SK-N-MC (cell line): ENCODE results near the gene SELENOV.
A peak's percentile ranks its signal among the peaks of the same experiment; 100 is the strongest.

Experiments used
- DNase-seq: peaks from one replicate; pipeline ENCODE4 v3.0.0-alpha.2; 2011; ENCODE audit warnings: low read depth, low spot score
- H3K27ac ChIP-seq: fragments of 200-600 bp; sonication (generic); 2 replicates; pipeline ENCODE4 v1.5.1; 2016; ENCODE audit warnings: mixed run types
- H3K36me3 ChIP-seq: fragments of 200-600 bp; sonication (generic); 2 replicates; pipeline ENCODE4 v1.6.1; 2017; ENCODE audit warnings: antibody characterized with exemption, low read length, mixed read lengths; ENCODE audit not compliant: insufficient read depth
- H3K4me3 ChIP-seq: fragments of 200-600 bp; sonication (generic); 2 replicates; pipeline ENCODE4 v1.5.1; 2016
- H3K9ac ChIP-seq: fragments of 200-600 bp; sonication (generic); 2 replicates; pipeline ENCODE4 v1.8.0; 2017; ENCODE audit warnings: mixed run types, mixed read lengths; ENCODE audit not compliant: insufficient read length
- H3K9me3 ChIP-seq: fragments of 200-600 bp; sonication (generic); 2 replicates; pipeline ENCODE4 v1.6.1; 2017; ENCODE audit warnings: low read depth, mild to moderate bottlenecking, antibody characterized with exemption, low read length, moderate library complexity, mixed read lengths
- EZH2 ChIP-seq: fragments of 200-600 bp; sonication (generic); IDR thresholded peaks from one replicate; pipeline ENCODE4 v1.6.1; 2017; ENCODE audit warnings: antibody characterized with exemption
- FOXP2 ChIP-seq: optimal IDR thresholded peaks from 2 replicates; pipeline ENCODE3; 2011; ENCODE audit warnings: mild to moderate bottlenecking, moderate library complexity; ENCODE audit not compliant: insufficient read depth; ENCODE audit errors: extremely low read length, control extremely low read depth
- POLR2AphosphoS5 ChIP-seq: IDR thresholded peaks from 2 replicates; pipeline ENCODE4 v1.6.1; 2012; ENCODE audit warnings: mild to moderate bottlenecking, low read depth, low read length, borderline replicate concordance

Gene SELENOV

DNA sequence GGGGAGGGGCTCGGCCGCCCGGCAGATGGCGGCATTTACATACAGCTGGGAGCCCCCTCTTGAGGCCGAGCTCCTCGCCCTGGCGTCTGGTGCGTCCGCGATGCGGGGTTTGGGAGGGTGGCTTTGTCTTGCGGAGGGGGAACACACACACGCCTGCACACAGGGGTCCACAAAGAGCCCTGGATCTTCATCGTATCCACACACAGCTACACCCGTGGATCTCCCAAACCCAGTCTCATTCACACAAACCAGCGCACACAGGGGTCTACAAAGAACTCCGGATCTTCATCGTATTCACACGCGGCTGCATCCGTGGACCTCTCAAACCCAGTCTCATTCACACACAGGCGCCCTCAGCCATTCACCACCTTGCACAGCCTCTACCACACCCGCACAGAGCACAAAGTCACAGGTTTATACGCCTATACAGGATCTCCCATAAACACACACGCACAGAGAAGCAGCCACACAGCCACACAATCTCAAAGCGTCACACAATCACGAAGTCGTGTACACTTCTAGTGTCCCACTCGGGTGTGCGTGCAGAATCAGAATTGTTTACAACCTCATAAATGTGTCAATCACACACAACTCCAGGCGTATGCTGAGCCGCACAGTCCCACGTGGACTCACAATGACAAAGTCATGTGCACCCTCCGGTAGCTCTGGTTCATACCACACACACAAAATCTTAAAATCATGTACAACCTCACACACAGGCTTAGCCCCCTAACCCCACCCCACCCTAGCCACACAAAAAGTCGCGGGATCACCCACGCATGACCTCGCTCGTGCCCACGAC, 16.7 kb upstream of the SELENOV start:
- no peaks in the 10 kb centered on the region for H3K9me3 ChIP-seq
- peak overlapping the region; percentile 68 for H3K9ac ChIP-seq
- TF ChIP-seq POLR2AphosphoS5: no peak
- TF ChIP-seq FOXP2: no peak
- TF ChIP-seq EZH2: no peak
- DNase-seq: no peak
- no peaks in the 10 kb centered on the region for H3K36me3 ChIP-seq
- peak overlapping the region; percentile 90 for H3K4me3 ChIP-seq
- no peak overlapping the region for H3K27ac ChIP-seq

DNA sequence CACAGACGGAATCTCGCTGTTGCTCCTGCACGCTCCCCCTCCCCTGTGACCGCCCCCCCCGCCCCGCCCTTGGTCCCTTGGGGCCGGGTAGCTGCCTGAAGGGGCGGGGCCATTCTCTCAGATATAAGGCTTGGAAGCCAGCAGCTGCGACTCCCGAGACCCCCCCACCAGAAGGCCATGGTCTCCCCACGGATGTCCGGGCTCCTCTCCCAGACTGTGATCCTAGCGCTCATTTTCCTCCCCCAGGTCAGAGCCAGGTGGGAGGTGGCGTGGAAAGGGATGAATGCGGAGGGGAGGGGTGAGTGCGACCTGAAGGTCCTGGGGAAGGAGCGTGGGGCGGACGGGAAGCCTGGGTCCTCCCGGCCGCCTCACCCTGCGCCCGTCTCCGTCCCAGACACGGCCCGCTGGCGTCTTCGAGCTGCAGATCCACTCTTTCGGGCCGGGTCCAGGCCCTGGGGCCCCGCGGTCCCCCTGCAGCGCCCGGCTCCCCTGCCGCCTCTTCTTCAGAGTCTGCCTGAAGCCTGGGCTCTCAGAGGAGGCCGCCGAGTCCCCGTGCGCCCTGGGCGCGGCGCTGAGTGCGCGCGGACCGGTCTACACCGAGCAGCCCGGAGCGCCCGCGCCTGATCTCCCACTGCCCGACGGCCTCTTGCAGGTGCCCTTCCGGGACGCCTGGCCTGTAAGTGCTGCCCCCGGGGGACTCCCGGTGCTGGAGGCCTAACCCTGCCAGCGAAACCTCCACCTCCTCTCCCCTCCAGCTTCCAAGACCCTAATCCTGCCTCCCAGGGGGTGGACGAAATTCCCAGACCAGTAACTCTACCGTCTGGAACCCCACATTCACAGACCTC, 15.9 kb upstream of the SELENOV start, which contains the start of gene DLL3:
TSS of gene DLL3 (plus strand) at position 150 of the 845 bp plus-strand sequence. CDS start at position 178, 28 bp downstream.
- peak within 1 kb of the TSS; percentile 68 for H3K9ac ChIP-seq
- H3K4me3 ChIP-seq: peak within 1 kb of the TSS; percentile 90
- no peaks in the 10 kb centered on the region for H3K9me3 ChIP-seq
- TF ChIP-seq POLR2AphosphoS5 (peak; percentile 47; the same call in 1 of the 2 replicates), EZH2 (no peak)
- DNase-seq: no peak
- H3K36me3 ChIP-seq: no peaks in the 10 kb centered on the region
- no peak within 1 kb of the TSS for H3K27ac ChIP-seq

DNA sequence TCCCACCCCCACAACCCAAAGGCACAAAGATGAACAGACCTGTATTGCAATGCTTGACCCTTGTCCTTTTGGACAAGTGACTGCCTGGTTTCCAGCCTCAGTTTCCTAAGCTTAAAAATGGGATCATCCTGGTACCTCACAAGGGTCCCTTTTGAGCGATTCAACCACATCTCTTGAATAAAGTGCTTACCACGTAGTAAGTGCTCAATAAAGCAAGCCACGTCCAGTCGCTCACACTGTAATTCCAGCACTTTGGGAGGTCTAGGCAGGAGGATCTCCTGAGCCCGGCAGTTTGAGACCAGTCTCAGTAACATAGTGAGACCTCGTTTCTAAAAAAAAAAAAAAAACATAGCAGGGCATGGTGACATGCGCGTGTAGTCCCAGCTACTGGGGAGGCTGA, 15.0 kb upstream of the SELENOV start:
- DNase-seq: no peak
- no peaks in the 10 kb centered on the region for H3K36me3 ChIP-seq
- H3K9ac ChIP-seq: no peak overlapping the region
- no peak overlapping the region for H3K27ac ChIP-seq
- no peak overlapping the region for H3K4me3 ChIP-seq
- TF ChIP-seq FOXP2: no peak
- TF ChIP-seq POLR2AphosphoS5: no peak
- TF ChIP-seq EZH2: no peak
- H3K9me3 ChIP-seq: no peaks in the 10 kb centered on the region

DNA sequence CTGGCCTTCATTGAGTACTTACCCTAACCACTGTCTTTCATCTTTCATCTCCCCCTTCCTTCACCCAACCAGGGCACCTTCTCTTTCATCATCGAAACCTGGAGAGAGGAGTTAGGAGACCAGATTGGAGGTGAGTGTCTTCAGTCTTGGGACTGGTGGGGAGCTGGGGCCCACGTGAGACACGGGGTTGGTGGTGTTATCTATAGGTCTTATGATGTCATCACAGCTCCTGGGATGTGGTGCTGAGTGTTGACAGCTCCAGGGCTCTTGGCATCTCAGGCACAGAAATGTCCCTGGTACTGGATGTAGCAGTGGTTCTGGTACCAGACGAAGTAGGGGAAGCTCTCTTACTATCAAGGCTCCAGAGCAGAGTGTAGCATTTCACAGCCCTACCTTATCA, 14.4 kb upstream of the SELENOV start:
- TF ChIP-seq FOXP2: no peak
- TF ChIP-seq EZH2: no peak
- TF ChIP-seq POLR2AphosphoS5: no peak
- H3K4me3 ChIP-seq: no peak overlapping the region
- DNase-seq: no peak

DNA sequence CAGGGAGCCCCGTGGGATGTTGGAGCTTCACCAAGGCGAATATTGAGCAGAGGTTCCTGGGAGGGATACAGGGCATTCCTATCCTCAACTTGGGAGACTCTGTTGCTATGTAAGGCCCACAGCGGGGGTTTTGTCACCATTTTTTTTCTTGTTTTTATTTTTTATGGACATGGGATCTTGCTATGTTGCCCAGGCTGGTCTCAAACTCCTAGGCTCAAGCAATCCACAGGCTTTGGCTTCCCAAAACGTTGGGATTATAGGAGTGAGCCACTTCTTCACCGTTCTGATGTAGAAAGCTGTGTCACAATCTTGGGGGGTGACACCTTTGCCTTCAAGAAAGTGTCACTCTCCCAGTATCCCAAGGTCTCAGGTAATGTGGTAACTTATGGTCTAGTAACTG, 13.6 kb upstream of the SELENOV start:
- Histone ChIP-seq H3K4me3 (no peak overlapping the region), H3K9me3 (no peaks in the 10 kb centered on the region), H3K27ac (no peak overlapping the region), H3K9ac (no peak overlapping the region), H3K36me3 (no peaks in the 10 kb centered on the region)
- no peak for TF ChIP-seq EZH2
- TF ChIP-seq POLR2AphosphoS5: no peak
- TF ChIP-seq FOXP2: no peak
- DNase-seq: no peak

More for the DNA sequence above, 14.4 kb upstream of the SELENOV start:
- H3K9ac ChIP-seq: no peak overlapping the region
- no peaks in the 10 kb centered on the region for H3K9me3 ChIP-seq
- H3K36me3 ChIP-seq: no peaks in the 10 kb centered on the region
- H3K27ac ChIP-seq: no peak overlapping the region

DNA sequence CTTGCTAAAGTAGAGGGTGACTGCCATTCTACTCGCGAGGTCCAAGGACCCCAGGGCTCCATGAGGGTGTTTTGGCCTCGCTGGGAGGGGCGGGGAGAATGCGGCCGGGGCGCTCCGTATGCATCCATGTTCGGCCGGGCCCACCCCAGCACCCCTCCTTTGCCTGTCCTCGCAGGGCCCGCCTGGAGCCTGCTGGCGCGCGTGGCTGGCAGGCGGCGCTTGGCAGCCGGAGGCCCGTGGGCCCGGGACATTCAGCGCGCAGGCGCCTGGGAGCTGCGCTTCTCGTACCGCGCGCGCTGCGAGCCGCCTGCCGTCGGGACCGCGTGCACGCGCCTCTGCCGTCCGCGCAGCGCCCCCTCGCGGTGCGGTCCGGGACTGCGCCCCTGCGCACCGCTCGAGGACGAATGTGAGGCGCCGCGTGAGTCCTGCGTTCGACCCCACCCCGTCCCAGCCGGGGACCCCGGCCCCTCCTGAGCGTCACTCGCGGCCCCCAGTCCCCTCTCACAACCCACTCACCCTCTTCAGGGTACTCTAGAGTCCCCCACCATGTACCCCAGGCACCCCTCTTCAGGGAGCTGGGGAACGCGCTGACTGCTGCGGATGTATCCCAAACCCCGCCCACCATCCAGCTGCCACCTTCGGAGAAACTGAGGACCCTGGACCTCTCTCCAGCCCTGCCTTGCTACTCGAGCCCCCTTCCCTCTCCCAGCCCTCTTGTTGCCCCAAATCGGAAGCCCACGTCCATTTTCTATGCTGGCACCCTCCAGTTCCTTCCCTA, 12.1 kb upstream of the SELENOV start:
- H3K4me3 ChIP-seq: peak overlapping the region; percentile 55
- H3K36me3 ChIP-seq: no peaks in the 10 kb centered on the region
- TF ChIP-seq EZH2: no peak
- TF ChIP-seq FOXP2: no peak
- TF ChIP-seq POLR2AphosphoS5: no peak
- H3K9me3 ChIP-seq: no peaks in the 10 kb centered on the region
- no peak for DNase-seq
- no peak overlapping the region for H3K27ac ChIP-seq
- no peak overlapping the region for H3K9ac ChIP-seq

DNA sequence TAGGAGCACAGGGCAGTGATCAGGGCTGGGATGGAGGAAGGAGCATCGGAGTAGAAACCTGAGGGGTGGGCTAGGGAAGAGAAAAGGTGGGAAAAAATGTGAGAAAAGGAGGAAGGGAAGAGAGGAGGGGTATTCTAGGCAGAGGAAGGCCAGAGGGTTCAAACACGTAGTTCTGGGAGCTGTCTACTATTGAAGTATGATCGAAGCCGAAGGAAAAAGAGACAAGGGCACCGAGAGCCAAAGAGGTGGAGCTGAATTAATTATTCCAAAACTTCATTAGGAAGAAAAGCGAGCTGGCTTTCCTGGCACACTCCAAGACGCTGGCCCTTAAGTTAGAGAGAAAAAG, 8.4 kb upstream of the SELENOV start:
- DNase-seq: no peak
- no peak for TF ChIP-seq EZH2
- TF ChIP-seq POLR2AphosphoS5: no peak
- no peak for TF ChIP-seq FOXP2
- H3K4me3 ChIP-seq: peak overlapping the region; percentile 86
- no peaks in the 10 kb centered on the region for H3K9me3 ChIP-seq
- no peaks in the 10 kb centered on the region for H3K36me3 ChIP-seq
- no peak overlapping the region for H3K9ac ChIP-seq
- H3K27ac ChIP-seq: no peak overlapping the region
